H1 (cell line): Measurements from ENCODE around the gene SHC3. TPM values are rescaled to one million over a fixed set of nuclear protein-coding genes. Genes with fewer than 3 reads are reported as not detected.

ENCODE experiments used
- CBX8 ChIP-seq: fragments of 300-800, 300-1000 bp; sonication (generic); IDR thresholded peaks from 2 replicates; pipeline ENCODE4 v1.7.1; 2016; ENCODE audit warnings: low read depth, low read length, borderline replicate concordance
- CTBP2 ChIP-seq: IDR thresholded peaks from 2 replicates; pipeline ENCODE4 v1.7.0; 2011; ENCODE audit warnings: borderline replicate concordance, mild to moderate bottlenecking, moderate library complexity, mixed read lengths, low read length; ENCODE audit not compliant: insufficient read depth, insufficient read length
- HDAC2 ChIP-seq, 2 experiments: fragments of 300-600 bp in 1 of 2; sonication (generic) in 1 of 2; IDR thresholded peaks; 2 replicates each; pipeline ENCODE4 v1.6.1; 2011 to 2012; ENCODE audit warnings: low read depth in 2 of 2, low read length in 2 of 2, mild to moderate bottlenecking in 2 of 2, moderate library complexity in 2 of 2, borderline replicate concordance in 1 of 2, inconsistent platforms in 1 of 2
- JUND ChIP-seq: IDR thresholded peaks from 2 replicates; pipeline ENCODE4 v1.6.1; 2011; ENCODE audit warnings: mild to moderate bottlenecking, improper control_type of control experiment, low read length
- KDM1A ChIP-seq: fragments of 200-600, 300-600 bp; sonication (generic); IDR thresholded peaks from 2 replicates; pipeline ENCODE4 v1.7.1; 2016; ENCODE audit warnings: mild to moderate bottlenecking, low read length, borderline replicate concordance
- KDM5A ChIP-seq: fragments of 200-600 bp; IDR thresholded peaks from 2 replicates; pipeline ENCODE4 v1.7.1; 2012; ENCODE audit warnings: mild to moderate bottlenecking, low read length, inconsistent platforms, mixed read lengths
- POLR2A ChIP-seq, 2 experiments: IDR thresholded peaks; 1 replicate in 1 of 2; 2 replicates in 1 of 2; pipeline ENCODE4 v1.6.1; 2011; ENCODE audit warnings: low read depth in 2 of 2, low read length in 2 of 2, mild to moderate bottlenecking in 2 of 2; ENCODE audit errors: control extremely low read depth in 1 of 2
- RXRA ChIP-seq: IDR thresholded peaks from 2 replicates; pipeline ENCODE4 v1.6.1; 2011; ENCODE audit warnings: low read depth, mild to moderate bottlenecking, low read length, moderate library complexity; ENCODE audit not compliant: insufficient read depth
- SUZ12 ChIP-seq: fragments of 200-600 bp; sonication (generic); IDR thresholded peaks from 2 replicates; pipeline ENCODE4 v1.6.1; 2012; ENCODE audit warnings: mild to moderate bottlenecking, inconsistent platforms, low read length, moderate library complexity, mixed read lengths
- TEAD4 ChIP-seq: IDR thresholded peaks from 2 replicates; pipeline ENCODE4 v1.6.1; 2012; ENCODE audit warnings: low read depth, low read length, inconsistent platforms, mixed read lengths
- ZNF274 ChIP-seq: IDR thresholded peaks from 2 replicates; pipeline ENCODE4 v1.7.0; 2012; ENCODE audit warnings: low read length, borderline replicate concordance; ENCODE audit errors: extremely low read depth
- polyA plus RNA-seq, 7 experiments: library from polyadenylated mRNA; depleted of rRNA in 3 of 7; stranded (reverse) in 5 of 7; unstranded in 2 of 7; fragments of >200 nt in 5 of 7; fragments of 200-250 nt in 2 of 7; gene quantifications; 1 replicate in 5 of 7; 2 replicates in 1 of 7; 4 replicates in 1 of 7; pipeline versions ENCODE4 v1.2.1 to v1.2.3, GENCODE V29; 2011 to 2013; ENCODE audit warnings: missing spikeins in 2 of 7, mixed read lengths in 2 of 7
- total RNA-seq: library from RNA; stranded (reverse); fragmentation: NEBNext Ultra II Directional; extraction: Animal tissue kit (Norgen Biotek cat#: 25700); gene quantifications from 2 replicates; pipeline ENCODE4 v1.2.1, GENCODE V29; 2021
- TF ChIP-seq, protein P1 (sequence below): IDR thresholded peaks from 2 replicates; pipeline ENCODE4 v1.6.1; 2011; ENCODE audit warnings: low read depth, mild to moderate bottlenecking, low read length; ENCODE audit not compliant: insufficient read depth

Gene SHC3
- total and polyA plus RNA-seq, 2 of the 8 experiments (the other 6 are each of a cell fraction or from before 2014, with no cell fraction given), result 1.4 to 7.1 TPM

DNA sequence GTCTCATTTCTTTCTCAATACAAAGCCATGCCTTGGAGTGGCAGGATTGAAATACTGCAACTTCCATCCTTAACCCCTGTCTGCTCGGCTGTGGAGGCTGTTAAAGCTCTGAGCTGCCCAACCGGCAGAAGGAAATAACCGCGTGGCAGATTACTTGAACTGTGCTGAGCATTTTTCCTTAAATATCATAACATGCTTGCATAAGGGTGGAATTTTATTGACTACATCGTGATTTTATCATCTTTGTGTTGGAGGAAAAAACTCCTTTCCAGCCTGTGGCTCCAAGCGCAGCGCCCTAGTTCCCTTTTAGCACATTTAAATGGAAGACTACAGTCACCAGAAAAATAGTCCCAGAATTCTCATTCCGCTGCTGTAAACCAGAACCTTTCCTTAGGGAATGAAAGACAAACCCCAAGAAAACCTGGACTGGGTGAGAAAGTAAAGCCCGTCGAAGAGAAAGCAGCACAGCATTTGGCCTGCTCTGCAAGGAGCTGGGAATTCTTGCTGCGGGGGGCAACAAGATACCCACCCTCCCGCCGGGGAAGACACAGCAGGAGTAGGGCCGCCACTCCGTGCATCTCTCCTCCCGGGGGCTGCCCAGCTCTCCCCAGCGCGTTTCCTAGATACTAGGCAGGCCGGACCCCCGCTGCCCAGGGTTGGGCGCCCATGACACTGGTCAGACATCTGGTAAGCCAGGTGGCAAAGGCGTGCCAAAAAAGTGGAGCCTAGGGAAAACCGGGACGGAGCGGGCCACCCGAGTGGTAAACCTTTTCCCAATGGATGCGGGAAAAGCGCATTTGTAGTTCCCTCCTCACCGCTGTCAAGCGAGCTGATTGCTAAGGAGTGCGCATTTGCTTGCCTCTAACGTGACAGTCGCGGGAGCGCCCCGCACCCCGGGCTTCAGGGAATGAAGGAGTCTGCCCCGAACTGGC is 1.3 kb downstream of the SHC3 start (continued):
- TF ChIP-seq CBX8 (no peak), SUZ12 (peak; percentile 46; the same call in 1 of the 2 replicates), KDM1A (no peak), POLR2A (IDR thresholded peaks at IDR 0.05; ENCODE audit: control extremely low read depth in 1 of 2, low read depth in 2 of 2, low read length in 2 of 2) (no peak), CTBP2 (no peak), ZNF274 (no peak), HDAC2 (IDR thresholded peaks at IDR 0.05; ENCODE audit: borderline replicate concordance in 1 of 2, low read depth in 2 of 2, low read length in 2 of 2) (no peak), RXRA (no peak), JUND (no peak), KDM5A (no peak), TEAD4 (no peak)
- TF ChIP-seq, protein P1, sequence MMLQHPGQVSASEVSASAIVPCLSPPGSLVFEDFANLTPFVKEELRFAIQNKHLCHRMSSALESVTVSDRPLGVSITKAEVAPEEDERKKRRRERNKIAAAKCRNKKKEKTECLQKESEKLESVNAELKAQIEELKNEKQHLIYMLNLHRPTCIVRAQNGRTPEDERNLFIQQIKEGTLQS, result no peak
